Measurements from ENCODE around the gene C9orf43. TPM values are rescaled to one million over a fixed set of nuclear protein-coding genes. Genes with fewer than 3 reads are reported as not detected.
A peak's percentile ranks its signal among the peaks of the same experiment; 100 is the strongest.
"Not testable (repeated sequence)": the region's sequence is repeated elsewhere in the genome, so short reads cannot be mapped to it uniquely, and the experiment has no call there.

The C9orf43 gene
- total RNA-seq, 2 experiments from 2014 or later, result 0.40 TPM

DNA sequence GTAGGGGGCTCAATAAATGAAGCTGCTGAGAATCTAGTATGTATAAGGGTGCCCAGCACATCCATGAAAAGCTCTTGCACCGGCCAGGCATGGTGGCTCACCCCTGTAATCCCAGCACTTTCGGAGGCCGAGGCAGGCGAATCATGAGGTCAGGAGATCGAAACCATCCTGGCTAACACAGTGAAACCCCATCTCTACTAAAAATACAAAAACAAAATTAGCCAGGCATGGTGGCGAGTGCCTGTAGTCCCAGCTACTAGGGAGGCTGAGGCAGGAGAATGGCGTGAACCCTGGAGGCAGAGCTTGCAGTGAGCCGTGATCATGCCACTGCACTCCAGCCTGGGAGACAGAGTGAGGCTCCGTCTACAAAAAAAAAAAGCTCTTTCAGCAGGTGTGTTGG lies 4.2 kb upstream of the C9orf43 start:
- not testable (repeated sequence) for H3K9me3 Mint-ChIP-seq, H3K27me3 Mint-ChIP-seq
- H3K4me1 Mint-ChIP-seq, result peaks cover 40% of the 10 kb centered on the region

GRCh38 chr9:113406873-113407511 lies 3.6 kb upstream of the C9orf43 start:
- peaks cover 37% of the 10 kb centered on the region for H3K4me1 Mint-ChIP-seq
- H3K27ac Mint-ChIP-seq, result peak overlapping the region; percentile 77
- POLR2A ChIA-PET, result interaction anchor here (0.8 to 1.8 kb wide), 2 partner anchors 132 to 188 kb away, joined by 3 to 7 read pairs; partner anchors contain the start of genes CDC26 and PRPF4
- H3K9me3 Mint-ChIP-seq, H3K27me3 Mint-ChIP-seq: not testable (repeated sequence)
- H3K36me3 Mint-ChIP-seq (ENCODE audit: low read depth), result peaks cover 37% of the 10 kb centered on the region
- CTCF ChIA-PET, result interaction anchor here (0.8 to 4.0 kb wide), 5 partner anchors 9 to 251 kb away, joined by 3 to 32 read pairs (median 4); partner anchors contain the start of genes CDC26 and PRPF4
- H3K4me3 Mint-ChIP-seq, result peak overlapping the region; percentile 40
- DNase-seq, result peak; percentile 71

More for the DNA sequence above, 4.2 kb upstream of the C9orf43 start:
- H3K4me3 Mint-ChIP-seq, DNase-seq, H3K27ac Mint-ChIP-seq: not testable (repeated sequence)
- CTCF ChIA-PET, result interaction anchor here (0.6 to 4.0 kb wide), 6 partner anchors 111 to 686 kb away, joined by 3 to 32 read pairs (median 5); partner anchors contain the start of genes CDC26 and PRPF4
- POLR2A ChIA-PET, result interaction anchor here (0.6 to 1.8 kb wide), 3 partner anchors 57 to 187 kb away, joined by 3 to 7 read pairs (median 4); partner anchors contain the start of genes BSPRY, CDC26 and PRPF4
- peaks cover 37% of the 10 kb centered on the region for H3K36me3 Mint-ChIP-seq (ENCODE audit: low read depth)

DNA sequence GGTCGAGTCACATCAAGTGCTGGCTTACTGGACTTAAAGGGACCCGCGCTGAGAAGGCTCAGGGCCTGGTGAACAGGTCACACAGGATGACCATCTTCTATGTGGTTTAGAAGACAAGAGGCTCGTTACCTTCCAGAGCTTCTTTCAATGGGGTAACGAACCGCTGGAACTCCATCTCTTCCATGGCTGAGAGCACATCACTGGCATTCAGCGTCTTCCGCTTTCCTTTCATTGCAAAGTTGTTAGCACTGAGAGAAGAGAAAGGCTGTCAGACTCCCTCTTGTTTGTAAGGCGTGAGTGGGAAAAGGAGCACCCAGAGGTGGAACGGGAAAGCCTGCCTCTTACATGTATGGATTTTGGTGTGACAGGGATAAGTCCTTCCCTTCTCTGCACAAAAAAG lies 1.1 kb upstream of the C9orf43 start:
- H3K27ac Mint-ChIP-seq, result peak overlapping the region; percentile 99
- peaks cover 37% of the 10 kb centered on the region for H3K4me1 Mint-ChIP-seq
- POLR2A ChIA-PET, result interaction anchor here (0.9 to 4.3 kb wide), 16 partner anchors 10 to 258 kb away, joined by 3 to 56 read pairs (median 13); partner anchors contain the start of genes ALAD, BSPRY, CDC26 and FKBP15
- CTCF ChIA-PET, result interaction anchor here (0.6 to 4.5 kb wide), 20 partner anchors 8 to 994 kb away, joined by 3 to 41 read pairs (median 4); partner anchors contain the start of genes ALAD, CDC26, FKBP15 and PRPF4
- DNase-seq, result no peak
- peak overlapping the region; percentile 98 for H3K4me3 Mint-ChIP-seq
- peaks cover 37% of the 10 kb centered on the region for H3K36me3 Mint-ChIP-seq (ENCODE audit: low read depth)
- no peaks in the 10 kb centered on the region for H3K9me3 Mint-ChIP-seq
- no peaks in the 10 kb centered on the region for H3K27me3 Mint-ChIP-seq

- Mint-ChIP-seq H3K4me1 (peaks cover 37% of the 10 kb centered on the region), H3K27ac (peak overlapping the region; percentile 99), H3K27me3 (no peaks in the 10 kb centered on the region), H3K9me3 (no peaks in the 10 kb centered on the region), H3K4me3 (peak overlapping the region; percentile 98), H3K36me3 (ENCODE audit: low read depth) (peaks cover 37% of the 10 kb centered on the region)
- ChIA-PET CTCF (interaction anchor here (0.6 to 4.5 kb wide), 23 partner anchors 8 to 994 kb away, joined by 3 to 41 read pairs (median 4); partner anchors contain the start of genes ALAD, CDC26, FKBP15 and PRPF4), POLR2A (interaction anchor here (0.7 to 4.3 kb wide), 21 partner anchors 9 to 1926 kb away, joined by 3 to 56 read pairs (median 6); partner anchors contain the start of genes ALAD, BSPRY, CDC26 and ECPAS)
- no peak for DNase-seq
Measured at GRCh38 chr9:113409883-113410206, 702 bp upstream of the C9orf43 start.

DNA sequence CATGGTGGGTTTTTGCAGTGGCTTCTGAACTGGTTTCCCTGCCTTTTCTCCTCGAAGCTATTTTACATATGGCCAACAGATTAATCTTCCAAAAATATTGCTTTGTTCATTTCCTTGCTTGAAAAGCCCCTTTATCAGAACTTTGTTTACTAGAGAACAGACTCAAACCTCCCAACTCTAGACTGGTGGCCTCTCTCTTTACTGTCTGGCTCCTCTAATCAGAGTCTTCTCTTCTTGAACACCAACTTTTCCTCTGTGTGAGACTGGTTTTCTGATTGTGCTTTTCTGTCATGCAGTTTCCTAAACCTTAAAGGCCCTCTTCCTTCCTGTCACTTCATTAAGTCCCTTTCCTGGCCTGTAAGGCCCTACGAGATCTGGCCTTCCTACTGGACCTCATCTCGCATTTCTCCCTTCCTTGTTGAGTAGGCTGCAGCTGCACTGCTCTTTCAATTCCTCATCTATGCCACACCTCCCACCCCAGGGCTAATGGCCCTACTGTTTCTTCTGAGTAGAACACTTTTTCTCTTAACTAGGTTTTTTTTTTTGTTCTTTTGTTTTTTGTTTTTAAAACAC lies 5.7 kb downstream of the C9orf43 start:
- no peaks in the 10 kb centered on the region for H3K27me3 Mint-ChIP-seq
- peaks cover 3% of the 10 kb centered on the region for H3K4me1 Mint-ChIP-seq
- ChIA-PET CTCF (no interaction called here), POLR2A (no interaction called here)
- no peak overlapping the region for H3K4me3 Mint-ChIP-seq
- H3K9me3 Mint-ChIP-seq, result no peaks in the 10 kb centered on the region
- DNase-seq, result no peak
- H3K36me3 Mint-ChIP-seq (ENCODE audit: low read depth), result no peaks in the 10 kb centered on the region
- no peak overlapping the region for H3K27ac Mint-ChIP-seq

GRCh38 chr9:113417370-113417769 lies 6.8 kb downstream of the C9orf43 start:
- no peaks in the 10 kb centered on the region for H3K4me1 Mint-ChIP-seq
- no peaks in the 10 kb centered on the region for H3K36me3 Mint-ChIP-seq (ENCODE audit: low read depth)
- no peak overlapping the region for H3K27ac Mint-ChIP-seq
- DNase-seq, result no peak
- H3K4me3 Mint-ChIP-seq, result no peak overlapping the region
- no peaks in the 10 kb centered on the region for H3K9me3 Mint-ChIP-seq
- CTCF ChIA-PET, result interaction anchor here (1.0 kb wide), 1 partner anchor 173 kb away, joined by 3 read pairs; no protein-coding TSS in a partner anchor
- no peaks in the 10 kb centered on the region for H3K27me3 Mint-ChIP-seq
- POLR2A ChIA-PET, result no interaction called here

- ChIA-PET POLR2A (no interaction called here), CTCF (interaction anchor here (0.7 kb wide), 1 partner anchor 12 kb away, joined by 3 read pairs; the partner anchor contains the start of genes C9orf43 and POLE3)
- Mint-ChIP-seq H3K27me3 (peaks cover 6% of the 10 kb centered on the region), H3K9me3 (no peaks in the 10 kb centered on the region), H3K27ac (no peak overlapping the region), H3K4me3 (no peak overlapping the region), H3K4me1 (no peaks in the 10 kb centered on the region), H3K36me3 (ENCODE audit: low read depth) (no peaks in the 10 kb centered on the region)
- DNase-seq, result no peak
Measured at GRCh38 chr9:113421726-113422125, 11.2 kb downstream of the C9orf43 start.

DNA sequence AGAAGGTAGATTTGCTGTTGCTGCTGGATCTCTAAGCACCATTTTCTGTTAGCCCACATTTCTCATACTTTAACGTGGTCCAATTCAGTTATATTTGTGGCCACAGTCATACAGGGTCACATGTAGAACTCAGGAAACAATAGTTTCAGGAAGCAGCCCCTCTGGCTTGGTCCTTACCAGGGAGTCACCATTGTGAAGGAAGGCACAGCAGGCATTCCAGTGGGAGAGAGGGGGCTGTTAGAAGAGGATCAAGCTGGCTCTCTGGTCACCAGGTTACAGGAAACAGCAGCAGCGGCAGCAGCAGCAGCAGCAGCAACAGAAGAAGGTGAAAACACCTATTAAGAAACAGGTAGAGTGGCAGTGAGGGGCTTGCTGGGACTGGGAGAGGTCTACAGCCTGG lies 14.5 kb downstream of the C9orf43 start:
- no peak for DNase-seq
- Mint-ChIP-seq H3K4me3 (no peak overlapping the region), H3K4me1 (no peaks in the 10 kb centered on the region), H3K36me3 (ENCODE audit: low read depth) (no peaks in the 10 kb centered on the region), H3K27ac (no peak overlapping the region), H3K27me3 (peaks cover 6% of the 10 kb centered on the region), H3K9me3 (no peaks in the 10 kb centered on the region)
- ChIA-PET CTCF (no interaction called here), POLR2A (no interaction called here)

DNA sequence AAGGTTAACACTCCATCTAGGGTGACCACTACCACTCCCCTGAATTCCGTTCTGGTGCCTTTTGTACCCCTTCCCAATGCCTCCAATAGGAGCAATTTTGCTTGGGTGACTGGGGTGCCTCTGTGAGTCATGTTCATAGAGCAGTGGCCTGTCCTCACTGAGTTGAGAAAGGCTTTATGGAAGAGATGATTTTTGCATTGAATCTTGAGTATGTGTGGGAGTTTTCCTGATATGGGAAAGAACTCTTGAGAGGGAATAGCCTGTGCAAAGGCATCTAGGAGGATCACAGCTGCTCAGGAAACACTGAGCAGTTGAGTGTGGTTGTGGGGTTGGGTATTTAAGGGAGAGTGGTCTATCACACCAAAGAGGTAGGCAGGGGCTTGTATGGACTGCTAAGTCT lies 16.2 kb downstream of the C9orf43 start:
- DNase-seq, result no peak
- Mint-ChIP-seq H3K4me1 (no peaks in the 10 kb centered on the region), H3K27ac (no peak overlapping the region), H3K36me3 (ENCODE audit: low read depth) (no peaks in the 10 kb centered on the region), H3K9me3 (no peaks in the 10 kb centered on the region), H3K27me3 (peaks cover 6% of the 10 kb centered on the region), H3K4me3 (no peak overlapping the region)
- ChIA-PET CTCF (interaction anchor here (1.9 to 2.5 kb wide), 2 partner anchors 19 to 231 kb away, joined by 5 to 6 read pairs; no protein-coding TSS in a partner anchor), POLR2A (no interaction called here)

DNA sequence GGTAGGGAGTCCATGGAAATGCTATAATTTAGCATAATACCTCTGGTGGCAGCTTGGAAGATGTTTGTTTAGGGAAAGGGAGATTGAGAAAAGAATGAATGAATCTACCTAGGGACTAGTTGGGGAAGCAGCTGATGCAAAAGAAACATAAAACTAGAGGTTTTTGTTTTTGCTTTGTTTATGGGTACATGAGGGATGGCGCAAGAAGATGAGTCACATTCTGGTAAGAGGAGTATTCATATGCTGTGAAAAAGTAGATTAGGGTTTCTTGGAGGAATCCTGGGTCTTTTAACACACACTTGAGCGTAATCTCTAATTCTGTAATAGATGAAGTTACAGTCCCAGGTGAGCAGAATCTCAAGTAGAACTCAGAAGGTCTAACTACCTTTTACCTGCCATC lies 17.1 kb downstream of the C9orf43 start:
- CTCF ChIA-PET, result interaction anchor here (1.9 to 2.5 kb wide), 2 partner anchors 18 to 230 kb away, joined by 5 to 6 read pairs; no protein-coding TSS in a partner anchor

GRCh38 chr9:113428062-113428615 lies 17.6 kb downstream of the C9orf43 start:
- Mint-ChIP-seq H3K27me3 (peaks cover 14% of the 10 kb centered on the region), H3K4me1 (no peaks in the 10 kb centered on the region), H3K27ac (no peak overlapping the region), H3K9me3 (no peaks in the 10 kb centered on the region), H3K4me3 (no peak overlapping the region), H3K36me3 (ENCODE audit: low read depth) (no peaks in the 10 kb centered on the region)
- CTCF ChIA-PET, result interaction anchor here (1.9 to 2.5 kb wide), 2 partner anchors 18 to 230 kb away, joined by 5 to 6 read pairs; no protein-coding TSS in a partner anchor
- no peak for DNase-seq
- POLR2A ChIA-PET, result no interaction called here

More for the DNA sequence above, 17.1 kb downstream of the C9orf43 start:
- Mint-ChIP-seq H3K27me3 (peaks cover 8% of the 10 kb centered on the region), H3K4me1 (no peaks in the 10 kb centered on the region), H3K27ac (no peak overlapping the region), H3K4me3 (no peak overlapping the region), H3K36me3 (ENCODE audit: low read depth) (no peaks in the 10 kb centered on the region), H3K9me3 (no peaks in the 10 kb centered on the region)
- no peak for DNase-seq
- POLR2A ChIA-PET, result no interaction called here

- no peak for DNase-seq
- Mint-ChIP-seq H3K9me3 (no peaks in the 10 kb centered on the region), H3K27me3 (peaks cover 12% of the 10 kb centered on the region), H3K27ac (no peak overlapping the region), H3K4me1 (no peaks in the 10 kb centered on the region), H3K4me3 (no peak overlapping the region), H3K36me3 (ENCODE audit: low read depth) (no peaks in the 10 kb centered on the region)
- POLR2A ChIA-PET, result no interaction called here
- CTCF ChIA-PET, result interaction anchor here (1.3 kb wide), 1 partner anchor 226 kb away, joined by 4 read pairs; no protein-coding TSS in a partner anchor
Measured at GRCh38 chr9:113431191-113431590, 20.6 kb downstream of the C9orf43 start.
